HL-60/S4 treated with retinoic acid at 250 ng/mL for 4 days and 3 days (cell line): Measurements from ENCODE around the gene NTF3.

Experiments
- in situ Hi-C: fragments of 300-500 bp; cut with MboI; formaldehyde crosslinking; loops from 2 replicates; pipeline ENCODE4 v1.7.0; 2022; ENCODE audit warnings: low sequenced_read_pairs

The NTF3 gene

DNA sequence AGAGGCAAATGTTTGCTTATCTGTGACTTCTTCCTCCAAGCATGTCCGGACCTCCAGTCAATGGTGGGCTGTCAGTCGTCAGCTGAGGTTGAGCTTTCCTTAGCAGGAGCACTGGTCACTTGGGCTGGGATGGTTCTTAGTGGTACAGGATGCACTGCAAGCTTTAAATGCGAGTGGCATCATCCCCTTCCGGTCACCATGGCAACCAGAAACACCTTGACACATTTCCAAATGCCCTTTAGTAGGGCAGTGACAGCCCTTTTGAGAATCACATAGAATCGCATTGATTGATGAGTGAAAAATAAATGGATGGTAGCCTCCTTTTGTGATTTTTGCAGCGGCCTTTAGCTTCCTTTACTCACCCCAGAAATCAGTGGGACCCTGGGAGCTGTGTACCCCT lies 24.1 kb downstream of the NTF3 start:
- in situ Hi-C loops = no loop called here

DNA sequence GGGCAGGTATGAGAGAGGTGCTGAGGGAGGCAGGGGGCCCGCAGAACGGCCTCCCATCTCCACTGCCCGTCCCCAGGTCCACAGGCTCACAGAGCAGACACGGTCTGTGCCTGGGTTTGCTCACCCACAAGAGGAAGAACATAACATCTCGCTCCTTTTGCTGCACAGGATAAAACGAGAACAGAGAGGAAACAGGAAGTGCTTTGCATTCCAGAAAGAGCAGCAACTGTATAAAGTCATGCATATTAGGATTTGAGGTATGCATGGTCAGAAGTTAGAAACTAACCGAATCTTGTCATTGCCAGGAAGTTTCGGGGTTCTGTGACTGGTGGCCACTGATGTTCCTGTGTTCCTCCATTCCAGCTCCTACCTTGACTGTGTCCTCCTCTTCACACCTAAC lies 25.0 kb downstream of the NTF3 start:
- in situ Hi-C loops = no loop called here

DNA sequence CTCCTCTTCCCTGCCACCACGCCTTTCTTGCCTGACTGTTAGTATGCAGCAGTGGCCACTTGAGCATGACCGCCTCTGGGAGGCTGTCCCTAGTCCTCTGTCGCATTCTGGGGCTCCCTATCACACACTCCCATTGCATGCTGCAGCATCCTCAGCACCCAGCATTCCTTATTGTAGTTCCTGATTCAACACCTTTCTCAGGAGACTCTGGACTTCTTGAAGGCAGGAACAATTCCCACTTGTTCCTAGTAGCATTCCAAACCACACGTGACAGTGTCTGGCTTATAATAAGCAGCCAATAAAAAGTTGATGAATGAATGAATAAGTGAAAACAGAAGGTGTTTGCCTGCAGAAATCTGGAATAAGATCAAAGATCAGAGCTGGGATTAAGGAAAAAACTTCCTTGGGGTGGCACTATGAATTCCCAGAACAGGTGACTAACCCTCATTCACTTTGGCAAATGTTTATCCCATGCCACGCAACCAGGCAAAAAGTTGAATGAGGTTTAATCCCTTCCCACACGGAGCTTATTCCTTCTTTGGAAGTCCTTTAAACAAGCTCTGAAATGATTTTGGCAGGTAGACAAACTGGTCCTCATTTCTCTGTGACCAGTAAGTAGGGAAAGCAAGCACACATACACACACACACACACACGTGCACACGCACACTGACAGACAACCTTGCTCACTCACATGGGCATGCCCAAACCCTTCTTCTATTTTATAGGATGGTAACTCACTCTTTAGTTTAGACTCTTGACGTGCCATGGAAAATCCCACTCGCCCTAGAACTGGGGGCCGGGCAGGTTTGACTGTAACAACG lies 26.5 kb downstream of the NTF3 start:
- in situ Hi-C loops = no loop called here

DNA sequence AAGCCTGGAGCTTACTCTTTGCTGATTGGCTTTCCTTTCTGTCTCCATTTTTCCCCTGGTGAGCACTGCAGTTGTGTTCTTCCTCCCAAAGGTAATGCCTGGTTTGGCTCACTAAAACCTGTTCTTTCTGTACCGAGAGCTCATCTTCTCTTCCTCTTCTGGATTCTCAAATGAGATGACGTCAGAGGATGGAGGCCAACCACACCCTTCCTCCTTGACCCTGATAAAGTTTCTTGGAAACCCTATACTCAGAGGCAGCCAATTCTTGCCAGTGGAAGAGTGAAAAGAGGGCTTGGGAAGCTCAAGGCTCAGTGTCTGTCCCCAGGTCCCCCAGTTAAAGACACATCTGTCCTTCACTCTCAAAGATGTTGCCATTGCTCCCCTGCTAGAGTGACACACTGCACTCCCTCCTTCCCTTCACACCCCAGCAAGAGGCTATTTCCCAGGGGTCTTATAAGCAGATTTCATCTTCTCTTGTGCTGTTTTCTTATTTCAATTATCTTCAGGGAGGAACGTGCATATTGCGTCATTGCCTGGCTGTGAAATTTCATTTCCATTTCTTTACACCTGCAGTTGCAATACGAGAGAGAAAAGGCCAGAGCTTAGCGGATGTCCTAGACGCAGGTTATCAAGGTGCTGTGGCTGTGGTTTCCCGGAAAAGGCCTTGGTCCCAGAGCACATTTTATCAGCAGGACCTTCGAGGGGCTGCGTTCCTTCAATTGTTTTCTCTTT lies 27.3 kb downstream of the NTF3 start:
- in situ Hi-C loops = no loop called here

DNA sequence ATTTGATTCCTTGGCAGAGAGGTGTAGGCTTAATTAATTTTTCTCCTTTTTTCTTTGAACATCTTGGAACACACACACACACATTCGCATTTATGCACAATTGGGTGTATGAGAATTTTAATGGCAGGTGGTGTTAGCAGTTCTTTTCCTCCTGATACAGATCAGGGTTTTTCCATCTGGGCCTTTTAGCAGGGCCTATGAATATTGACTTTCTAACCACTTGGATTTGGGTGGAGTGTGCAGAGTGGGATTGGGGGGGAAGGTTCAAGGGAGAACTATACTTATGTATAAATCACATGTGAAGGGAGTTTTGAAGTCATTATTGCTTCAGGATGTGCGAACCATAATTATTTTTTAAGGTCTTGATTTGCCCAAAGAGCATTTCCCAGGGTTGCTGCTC lies 28.9 kb downstream of the NTF3 start:
- in situ Hi-C loops = no loop called here

DNA sequence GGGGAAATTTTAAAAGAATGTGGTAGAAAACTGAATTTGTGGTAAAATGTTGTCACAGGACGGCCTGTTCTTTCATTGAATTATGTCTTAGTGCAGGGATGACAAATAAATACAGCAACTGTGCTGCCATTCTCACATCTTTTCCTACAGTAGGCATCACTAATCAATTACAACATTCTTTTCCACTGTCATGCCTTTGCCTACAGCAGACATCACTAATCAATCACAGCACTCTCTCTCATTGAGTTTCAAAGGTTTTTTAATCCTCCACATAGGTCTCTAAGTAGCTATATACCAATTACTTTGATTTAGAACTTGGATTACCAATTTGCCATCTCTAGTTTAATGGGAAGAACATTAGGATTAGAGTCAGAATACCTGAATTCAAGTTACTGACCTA lies 30.1 kb downstream of the NTF3 start:
- in situ Hi-C loops = no loop called here

DNA sequence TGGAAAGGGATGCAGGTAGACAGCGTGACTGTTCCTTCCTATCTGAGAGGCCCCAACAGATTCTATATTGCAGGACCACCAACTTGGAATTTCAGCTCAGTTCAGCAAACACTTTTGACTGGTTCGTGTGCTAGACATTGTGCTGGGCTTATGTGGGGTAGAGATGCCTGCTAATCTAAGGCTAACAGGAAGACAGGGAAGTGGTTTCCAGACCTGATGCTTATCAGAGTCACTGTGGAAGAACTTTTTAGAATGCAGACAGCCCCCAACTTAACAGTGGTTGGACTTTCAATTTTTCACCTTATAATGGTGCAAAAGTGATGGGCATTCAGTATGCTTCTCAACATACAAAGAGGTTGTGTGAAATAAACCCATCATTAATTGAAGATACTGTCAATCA lies 32.2 kb downstream of the NTF3 start:
- in situ Hi-C loops = no loop called here

DNA sequence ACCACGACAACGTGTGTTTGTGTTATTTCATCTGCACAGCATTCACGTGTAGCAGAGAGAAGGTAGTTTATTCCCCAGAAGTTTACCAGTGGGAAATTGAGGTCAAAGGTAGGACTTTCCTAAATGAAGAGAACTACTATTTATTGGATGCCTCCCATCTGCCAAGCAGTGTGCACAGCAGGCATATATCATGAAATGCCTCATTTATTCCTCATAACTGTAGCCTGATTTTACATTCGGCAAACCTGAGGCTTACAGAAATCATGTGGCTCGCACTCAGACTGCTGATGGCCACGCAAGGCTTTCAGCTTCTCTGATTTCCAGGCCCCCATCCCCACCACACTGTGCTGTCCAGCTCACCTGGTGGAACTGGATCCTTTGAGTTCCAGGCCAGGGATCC lies 33.5 kb downstream of the NTF3 start:
- in situ Hi-C loops = no loop called here

DNA sequence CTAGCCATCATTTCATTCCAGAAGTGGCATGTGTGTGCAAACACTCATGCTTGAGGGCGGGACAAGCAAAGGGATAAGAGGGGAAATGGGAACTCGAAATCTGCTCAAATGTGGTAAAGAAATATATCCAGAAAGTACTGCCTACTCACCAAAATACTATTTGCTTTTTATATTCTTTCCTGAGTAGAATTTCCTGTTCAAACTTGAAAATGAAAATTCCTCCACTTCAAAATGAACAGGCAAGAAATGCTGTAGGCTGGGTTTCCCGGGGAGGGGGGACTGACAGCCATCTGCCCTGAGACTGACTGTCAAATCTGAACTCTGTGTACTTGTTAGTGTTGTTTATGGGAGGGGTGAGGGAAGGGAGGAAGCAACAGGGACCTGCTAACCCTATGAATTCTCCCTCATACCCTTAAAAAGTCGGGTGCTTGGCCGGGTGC lies 34.6 kb downstream of the NTF3 start:
- in situ Hi-C loops = no loop called here

DNA sequence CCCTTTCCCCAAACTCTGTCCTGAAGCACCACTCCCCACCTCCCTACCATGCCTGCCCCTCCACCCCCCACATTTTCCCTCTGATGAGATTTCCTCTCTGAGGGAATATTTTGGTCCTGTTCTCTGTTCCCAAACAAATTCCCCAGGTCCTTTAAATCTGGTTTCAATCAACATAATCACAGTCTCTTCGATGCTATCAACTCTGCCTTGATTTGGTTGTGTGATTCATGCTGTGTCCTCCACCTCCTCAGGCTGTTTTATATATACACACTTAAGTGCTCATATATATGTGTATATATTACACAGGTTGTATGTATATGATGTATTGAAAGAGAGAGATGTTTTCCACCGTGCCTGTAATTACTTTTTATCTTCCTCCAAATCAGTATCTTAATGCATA lies 36.0 kb downstream of the NTF3 start:
- in situ Hi-C loops = no loop called here

DNA sequence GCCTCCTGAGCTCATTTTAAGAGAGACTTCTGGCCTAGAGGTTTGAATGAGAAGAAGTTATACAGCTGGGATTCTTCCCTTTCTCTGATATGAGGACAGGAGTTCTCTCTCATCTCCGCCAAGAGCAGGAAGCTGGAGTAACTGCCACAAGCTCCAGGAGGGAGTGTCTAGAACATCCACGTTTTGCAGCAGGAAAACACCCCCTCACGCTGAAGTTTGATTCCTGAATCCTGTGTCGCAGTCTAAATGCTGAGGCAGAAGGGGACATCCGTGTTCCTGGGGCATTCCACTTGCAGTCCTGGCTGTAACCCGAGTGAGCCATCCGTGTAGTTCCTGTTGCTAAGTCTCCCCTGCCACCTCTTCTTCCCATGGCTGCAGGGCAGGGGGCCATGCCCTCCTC lies 38.3 kb downstream of the NTF3 start:
- in situ Hi-C loops = no loop called here

DNA sequence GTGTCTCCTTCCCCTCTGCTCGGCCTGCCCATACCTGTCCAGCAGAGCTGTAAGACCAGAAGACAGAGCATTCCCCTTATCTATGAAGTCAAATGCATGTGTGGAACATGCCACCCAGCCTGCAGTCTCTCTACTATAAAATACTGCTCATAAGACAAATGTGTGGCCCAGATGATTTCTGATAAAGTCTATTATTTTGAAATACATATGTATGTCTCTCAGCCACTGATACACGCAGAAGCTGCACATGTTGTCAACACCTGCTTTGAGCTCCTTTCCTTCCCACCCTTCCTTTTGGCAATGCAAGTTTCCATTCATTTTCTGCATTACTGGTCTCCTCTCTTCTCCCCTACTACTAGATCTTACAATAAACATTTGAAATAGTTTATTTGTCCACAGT lies 38.8 kb downstream of the NTF3 start:
- in situ Hi-C loops = no loop called here

DNA sequence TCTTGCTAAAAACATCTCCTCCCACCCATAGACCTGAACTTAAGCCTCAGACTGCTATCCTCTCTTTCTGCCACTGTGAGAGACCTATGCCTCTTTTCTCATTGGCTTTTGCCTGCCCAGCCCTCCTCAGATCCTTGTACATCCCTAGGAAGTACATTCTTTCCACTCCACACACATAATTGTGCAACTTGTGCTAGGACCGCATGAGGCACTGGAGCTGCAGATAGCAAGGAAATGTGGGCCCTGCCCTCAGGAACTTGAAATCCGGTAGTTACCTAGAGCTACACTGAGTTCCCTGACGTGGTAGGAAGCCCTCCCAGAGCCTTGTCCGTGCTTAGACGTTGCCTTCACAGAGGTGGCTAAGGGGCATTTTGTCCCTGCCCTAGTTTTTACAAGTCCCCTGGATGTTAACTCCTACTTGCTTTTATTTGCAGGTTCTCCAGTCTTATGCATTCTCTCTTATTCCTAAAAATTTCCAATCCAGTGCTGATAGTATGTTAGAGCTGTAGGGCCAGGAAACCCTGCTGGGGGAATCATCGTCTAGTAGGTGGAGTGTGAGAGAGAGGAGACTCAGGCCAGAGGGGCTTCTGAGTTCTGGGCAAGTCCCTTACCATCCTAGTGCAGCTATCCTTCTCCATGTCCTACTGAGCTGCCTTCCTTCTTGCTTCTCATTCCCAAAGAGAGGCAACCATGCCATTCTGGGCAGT lies 41.3 kb downstream of the NTF3 start:
- in situ Hi-C loops = no loop called here

DNA sequence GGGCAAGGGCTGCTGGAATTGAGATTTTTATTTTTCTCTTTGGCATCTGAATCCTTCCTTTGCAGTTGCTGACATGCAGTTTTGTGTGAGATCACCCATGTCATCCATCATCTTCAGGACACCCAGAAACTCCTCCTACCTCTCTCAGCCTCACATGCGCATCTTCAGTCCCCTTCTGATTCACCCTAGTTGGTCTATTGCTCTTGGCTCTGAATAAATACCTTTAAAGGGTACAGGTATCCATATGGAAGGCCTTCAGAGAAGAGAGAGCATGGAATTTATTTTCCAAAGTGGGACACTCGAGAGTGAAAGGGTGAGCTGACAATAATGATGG lies 41.8 kb downstream of the NTF3 start:
- in situ Hi-C loops = no loop called here

DNA sequence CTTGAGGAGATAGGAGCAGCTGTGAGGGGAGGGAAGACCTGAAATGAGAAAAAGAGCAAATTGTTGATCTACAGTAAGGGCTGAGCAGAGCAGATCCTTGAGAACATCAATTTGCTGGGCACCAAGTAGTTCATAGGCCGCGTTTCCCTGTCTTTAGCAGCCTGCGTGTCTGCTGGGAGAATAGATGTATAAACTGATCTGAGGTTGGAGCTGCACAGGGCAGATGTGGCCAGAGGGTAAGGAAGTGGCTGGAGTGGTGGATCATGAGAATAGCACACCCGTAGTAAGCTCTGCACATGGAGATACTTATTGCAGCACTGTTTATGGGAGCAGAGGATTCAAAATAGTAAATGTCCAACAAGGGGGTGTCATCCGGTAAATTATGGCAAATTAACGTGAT lies 44.4 kb downstream of the NTF3 start:
- in situ Hi-C loops = no loop called here

DNA sequence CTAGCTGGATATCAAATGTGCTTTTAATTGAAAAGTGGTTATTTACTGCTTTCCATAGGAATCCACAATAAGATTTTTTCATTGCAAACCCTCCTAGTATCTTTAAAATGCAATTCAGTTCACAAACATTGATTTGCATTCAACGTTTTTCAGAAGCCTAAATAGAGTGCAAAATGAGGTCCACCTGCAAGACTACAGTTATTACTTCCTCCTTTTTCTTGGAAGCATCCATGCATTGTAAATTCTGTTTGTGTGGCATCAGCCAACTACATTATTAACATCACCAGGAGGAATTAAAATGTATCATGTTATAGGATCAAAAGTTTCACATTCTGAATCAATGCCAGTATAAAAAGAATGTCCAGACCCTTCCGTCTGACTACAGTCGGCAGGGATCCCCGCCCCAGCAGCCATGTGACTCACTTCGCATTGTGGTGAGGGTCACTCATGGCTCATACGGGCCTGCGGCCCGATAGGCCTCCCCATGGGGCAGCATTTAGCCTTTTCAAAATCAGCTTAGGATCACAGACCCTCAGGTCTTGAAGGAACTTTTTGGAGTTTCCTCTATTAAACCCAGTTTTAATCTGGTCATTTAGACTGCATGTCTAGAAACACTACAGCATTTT lies 46.3 kb downstream of the NTF3 start:
- in situ Hi-C loops = no loop called here

DNA sequence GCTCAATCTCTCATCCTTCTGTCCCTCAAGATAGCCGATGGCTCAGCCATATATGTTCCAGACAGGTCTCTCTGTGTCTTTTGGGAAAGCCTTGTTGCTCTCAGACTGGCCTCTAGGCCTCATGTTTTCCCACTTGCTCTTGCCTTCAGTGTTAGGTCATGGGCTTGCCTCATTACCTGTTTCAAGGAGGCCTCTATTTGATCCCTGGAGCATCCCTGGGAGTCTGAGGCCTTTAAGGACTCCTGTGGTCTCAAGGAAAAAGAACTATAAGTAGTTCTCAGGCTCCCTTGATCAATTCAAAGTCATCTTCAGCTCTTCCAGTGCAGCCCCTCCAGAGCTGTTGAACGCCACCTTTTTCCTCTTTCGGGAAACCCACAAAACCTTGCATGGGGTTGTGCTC lies 47.9 kb downstream of the NTF3 start:
- in situ Hi-C loops = no loop called here

DNA sequence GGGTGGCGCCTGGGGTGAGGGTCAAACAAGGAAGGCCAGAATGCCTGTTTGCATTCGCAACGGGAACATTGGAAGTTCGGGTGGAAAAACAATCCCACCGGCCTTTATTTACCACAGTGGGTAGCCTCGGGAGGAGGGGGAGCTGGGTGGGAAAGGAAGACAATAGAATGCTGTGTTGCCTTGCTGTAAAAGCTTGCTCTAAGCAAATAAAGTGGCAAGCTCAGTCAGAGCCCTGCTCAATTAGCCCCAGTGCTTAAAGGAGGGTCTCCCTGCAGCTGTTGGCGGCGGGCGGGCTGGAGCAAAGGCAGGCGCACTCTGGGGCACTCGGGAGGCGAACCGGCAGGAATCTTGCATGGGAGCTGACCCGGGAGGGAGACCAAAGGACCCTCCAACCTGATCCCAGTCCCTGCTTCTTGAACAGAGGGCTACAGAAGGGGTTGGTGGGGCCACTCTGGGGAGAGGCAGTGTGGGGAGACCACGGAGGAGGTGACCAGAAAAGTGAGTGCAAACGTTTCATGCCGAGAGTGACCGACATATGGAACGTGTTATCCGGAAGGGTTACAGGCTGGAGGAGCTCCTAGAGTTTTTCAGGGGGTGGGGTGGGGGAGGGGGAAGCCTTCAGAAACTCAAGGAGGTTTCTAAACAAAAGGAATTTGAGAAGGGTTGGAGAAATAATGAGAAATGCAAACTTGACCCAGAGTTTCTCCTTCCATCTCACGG lies 48.5 kb downstream of the NTF3 start:
- in situ Hi-C loops = no loop called here

DNA sequence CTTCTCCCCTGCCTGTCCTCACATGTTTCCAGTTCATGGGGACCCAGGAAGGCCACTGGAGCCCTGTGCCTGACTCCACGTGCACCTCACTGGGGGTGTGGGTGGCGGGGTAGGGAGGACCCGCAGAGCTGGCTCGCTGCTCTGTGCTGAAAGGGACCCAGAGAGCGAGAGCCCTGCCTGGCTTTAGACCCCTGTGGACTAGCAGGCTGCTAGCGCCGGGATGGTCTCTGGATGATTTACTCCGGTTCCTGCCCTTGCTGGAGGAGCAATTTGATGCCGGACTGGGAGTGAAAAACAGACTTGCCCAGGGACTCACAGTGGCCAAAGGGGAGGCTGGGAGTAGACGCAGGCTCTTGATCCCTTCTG lies 49.0 kb downstream of the NTF3 start:
- in situ Hi-C loops = no loop called here

DNA sequence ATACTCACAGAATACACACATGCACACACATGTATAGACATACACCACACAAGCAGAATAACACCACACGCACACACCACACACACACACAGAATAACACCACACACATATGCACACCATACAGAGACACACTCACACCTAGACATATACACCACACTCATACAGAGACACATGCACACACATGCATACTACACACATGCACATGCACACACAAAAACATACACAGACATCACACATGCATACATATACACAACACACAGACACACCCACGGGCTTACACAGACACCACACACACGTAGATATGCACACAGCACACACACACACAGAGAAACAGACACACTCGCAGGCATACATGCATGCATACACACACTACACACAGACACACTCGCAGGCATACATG lies 49.7 kb downstream of the NTF3 start:
- in situ Hi-C loops = no loop called here

DNA sequence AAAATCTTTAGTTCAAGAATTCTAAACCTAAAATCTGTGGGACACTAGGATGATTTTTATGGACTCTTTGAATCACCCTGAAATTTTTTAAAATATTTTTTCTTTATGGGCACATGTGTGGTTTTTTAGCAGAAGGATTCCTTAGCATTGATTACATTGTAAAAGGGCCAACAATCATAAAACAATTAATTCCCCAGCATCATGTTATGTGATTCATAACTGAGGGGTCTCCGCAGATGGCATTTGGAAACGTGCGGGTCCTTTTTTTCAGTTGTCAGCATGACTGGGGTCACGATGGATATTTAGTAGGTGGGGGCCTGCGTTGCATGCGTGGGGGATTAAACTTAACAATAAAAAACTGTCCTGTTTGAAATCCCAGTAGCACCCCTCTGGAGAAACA lies 52.5 kb downstream of the NTF3 start:
- in situ Hi-C loops = no loop called here
